A673 (cell line): ENCODE measurements around the gene RGP1.

Experiments
- CTCF ChIP-seq: fragments of 300-800, 200-600 bp; sonication (generic); conservative IDR thresholded peaks from 2 replicates; pipeline ENCODE4 v1.5.1; 2017; ENCODE audit warnings: low read depth, mild to moderate bottlenecking, antibody characterized with exemption, low read length, moderate library complexity, mixed read lengths
- EZH2 ChIP-seq: fragments of 200-600 bp; sonication (generic); IDR thresholded peaks from 2 replicates; pipeline ENCODE4 v1.6.1; 2017; ENCODE audit warnings: borderline replicate concordance, low read depth, mild to moderate bottlenecking, mixed read lengths, antibody characterized with exemption, low read length; ENCODE audit not compliant: poor library complexity, severe bottlenecking

GRCh38 chr9:35789541-35789940 is 40.5 kb downstream of the RGP1 start:
- TF ChIP-seq EZH2 = no peak
- no peak for TF ChIP-seq CTCF
